ENCODE measurements around the gene LUZP2. TPM values are rescaled to one million over a fixed set of nuclear protein-coding genes. Genes with fewer than 3 reads are reported as not detected.

LUZP2 gene
- total RNA-seq, 2 donors from 2014 or later = 1.6 TPM; not detected in 1

DNA sequence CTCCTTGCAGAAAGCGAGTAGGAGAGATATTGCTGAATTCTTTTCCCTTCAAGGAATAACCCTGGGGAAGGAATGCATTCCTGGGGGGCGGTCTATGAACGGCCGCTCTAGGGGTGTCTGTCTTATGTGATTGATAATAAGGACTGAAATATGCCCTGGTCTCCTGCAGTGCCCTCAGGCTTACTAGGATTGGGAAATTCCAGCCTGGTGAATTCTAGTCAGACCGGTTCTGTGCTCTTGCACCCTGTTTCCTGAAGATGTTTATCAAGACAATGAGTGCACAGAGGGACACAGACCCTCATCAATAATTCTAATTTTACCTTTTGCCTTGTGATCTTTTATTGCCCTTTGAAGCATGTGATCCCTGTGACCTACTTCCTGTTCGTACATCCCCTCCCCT, 140.7 kb downstream of the LUZP2 start:
- Histone ChIP-seq H3K4me3 (no peak overlapping the region), H3K36me3 (replicated peaks in 1 of 2; ENCODE audit: insufficient read depth in 1 of 2, low read depth in 2 of 2) (no peaks in the 10 kb centered on the region), H3K4me1 (no peaks in the 10 kb centered on the region), H3K9me3 (no peaks in the 10 kb centered on the region), H3K27ac (no peak overlapping the region), H3K27me3 (no peaks in the 10 kb centered on the region)
- TF ChIP-seq, protein P1, sequence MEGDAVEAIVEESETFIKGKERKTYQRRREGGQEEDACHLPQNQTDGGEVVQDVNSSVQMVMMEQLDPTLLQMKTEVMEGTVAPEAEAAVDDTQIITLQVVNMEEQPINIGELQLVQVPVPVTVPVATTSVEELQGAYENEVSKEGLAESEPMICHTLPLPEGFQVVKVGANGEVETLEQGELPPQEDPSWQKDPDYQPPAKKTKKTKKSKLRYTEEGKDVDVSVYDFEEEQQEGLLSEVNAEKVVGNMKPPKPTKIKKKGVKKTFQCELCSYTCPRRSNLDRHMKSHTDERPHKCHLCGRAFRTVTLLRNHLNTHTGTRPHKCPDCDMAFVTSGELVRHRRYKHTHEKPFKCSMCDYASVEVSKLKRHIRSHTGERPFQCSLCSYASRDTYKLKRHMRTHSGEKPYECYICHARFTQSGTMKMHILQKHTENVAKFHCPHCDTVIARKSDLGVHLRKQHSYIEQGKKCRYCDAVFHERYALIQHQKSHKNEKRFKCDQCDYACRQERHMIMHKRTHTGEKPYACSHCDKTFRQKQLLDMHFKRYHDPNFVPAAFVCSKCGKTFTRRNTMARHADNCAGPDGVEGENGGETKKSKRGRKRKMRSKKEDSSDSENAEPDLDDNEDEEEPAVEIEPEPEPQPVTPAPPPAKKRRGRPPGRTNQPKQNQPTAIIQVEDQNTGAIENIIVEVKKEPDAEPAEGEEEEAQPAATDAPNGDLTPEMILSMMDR (IDR thresholded peaks at IDR 0.05) = no peak
- no peak for TF ChIP-seq POLR2A (IDR thresholded peaks at IDR 0.05)
- intact Hi-C loops (cut with DNase I) = no loop called here
- WGBS, 2 donors = 32 to 36% methylated on average over 6 of the region's 6 CpGs
- ATAC-seq = no peak
- DNase-seq = no peak

DNA sequence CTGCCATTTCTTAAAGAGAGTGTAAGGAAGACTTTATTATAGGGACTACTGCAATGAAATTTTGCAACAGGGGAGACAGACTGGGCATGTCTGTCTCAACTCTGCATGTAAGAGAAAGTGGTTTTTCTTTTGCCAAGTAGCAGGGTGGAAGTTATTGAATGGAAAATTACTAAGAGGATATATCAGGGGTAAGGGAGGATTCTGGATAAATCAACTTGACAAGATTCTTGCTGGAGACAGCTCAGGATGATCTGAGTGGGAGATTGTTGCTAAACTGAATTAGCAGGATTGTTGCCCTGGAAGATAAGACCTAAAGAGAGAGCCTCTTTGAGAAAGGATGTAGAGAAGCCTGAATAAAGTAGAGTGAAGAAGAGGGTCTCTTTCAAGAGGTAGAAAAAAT, 145.8 kb downstream of the LUZP2 start:
- H3K27ac ChIP-seq = no peak overlapping the region
- H3K4me3 ChIP-seq = no peak overlapping the region
- no peaks in the 10 kb centered on the region for H3K27me3 ChIP-seq
- no peak for TF ChIP-seq POLR2A (IDR thresholded peaks at IDR 0.05)
- TF ChIP-seq, protein P1 (IDR thresholded peaks at IDR 0.05) = no peak
- H3K36me3 ChIP-seq (replicated peaks in 1 of 2; ENCODE audit: insufficient read depth in 1 of 2, low read depth in 2 of 2) = no peaks in the 10 kb centered on the region
- no peaks in the 10 kb centered on the region for H3K9me3 ChIP-seq
- H3K4me1 ChIP-seq = no peaks in the 10 kb centered on the region
- ATAC-seq (no peak), DNase-seq (no peak)
- intact Hi-C loops (cut with DNase I) = no loop called here

DNA sequence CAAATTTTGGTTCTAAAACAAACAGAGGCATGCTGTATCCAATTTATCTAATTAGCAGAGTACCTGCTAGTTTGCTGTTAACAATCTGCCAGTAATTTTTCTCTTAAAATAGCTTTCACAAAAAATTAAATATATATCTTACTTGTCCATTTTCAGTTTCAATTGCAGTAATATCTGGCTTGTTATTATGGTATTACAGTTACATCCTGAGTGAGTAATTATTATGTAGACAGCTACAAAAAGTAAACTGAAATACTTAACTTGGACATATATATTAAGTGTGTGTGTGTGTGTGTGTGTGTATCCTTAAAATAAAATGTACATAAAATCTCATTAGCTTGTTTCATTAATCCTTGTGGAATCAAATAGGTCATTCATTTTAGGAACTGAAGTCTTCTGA, 148.7 kb downstream of the LUZP2 start:
- no peaks in the 10 kb centered on the region for H3K4me1 ChIP-seq
- no peak overlapping the region for H3K27ac ChIP-seq
- no peaks in the 10 kb centered on the region for H3K27me3 ChIP-seq
- TF ChIP-seq, protein P1 (IDR thresholded peaks at IDR 0.05) = no peak
- TF ChIP-seq POLR2A (IDR thresholded peaks at IDR 0.05) = no peak
- H3K36me3 ChIP-seq (replicated peaks in 1 of 2; ENCODE audit: insufficient read depth in 1 of 2, low read depth in 2 of 2) = no peaks in the 10 kb centered on the region
- no peak for ATAC-seq
- DNase-seq = no peak
- intact Hi-C loops (cut with DNase I) = no loop called here
- no peaks in the 10 kb centered on the region for H3K9me3 ChIP-seq
- H3K4me3 ChIP-seq = no peak overlapping the region

DNA sequence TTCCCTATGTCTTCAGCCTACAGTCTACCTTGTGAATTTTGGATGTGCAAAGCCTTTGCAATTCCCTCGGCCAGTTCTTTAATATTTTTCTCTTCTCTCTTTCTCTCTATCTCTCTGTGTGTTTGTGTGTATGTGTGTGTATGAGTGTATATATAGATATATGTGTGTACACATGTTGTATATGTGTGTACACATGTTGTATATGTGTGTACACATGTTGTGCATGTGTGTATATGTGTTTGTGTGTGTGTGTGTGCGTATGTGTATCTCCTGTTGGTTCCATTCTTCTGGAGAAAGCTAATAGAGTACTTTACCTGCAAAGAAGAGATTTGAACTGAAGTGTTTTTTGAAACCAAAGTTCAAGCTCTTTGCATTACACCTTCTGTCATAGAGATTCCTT, 155.0 kb downstream of the LUZP2 start:
- Histone ChIP-seq H3K36me3 (replicated peaks in 1 of 2; ENCODE audit: insufficient read depth in 1 of 2, low read depth in 2 of 2) (no peaks in the 10 kb centered on the region), H3K4me1 (no peaks in the 10 kb centered on the region), H3K9me3 (no peaks in the 10 kb centered on the region), H3K4me3 (no peak overlapping the region), H3K27me3 (no peaks in the 10 kb centered on the region), H3K27ac (no peak overlapping the region)
- ATAC-seq (no peak), DNase-seq (no peak)
- TF ChIP-seq, protein P1 (IDR thresholded peaks at IDR 0.05) = no peak
- no peak for TF ChIP-seq POLR2A (IDR thresholded peaks at IDR 0.05)
- 71 to 76% methylated on average over 2 of the region's 2 CpGs for WGBS, 2 donors
- intact Hi-C loops (cut with DNase I) = no loop called here

DNA sequence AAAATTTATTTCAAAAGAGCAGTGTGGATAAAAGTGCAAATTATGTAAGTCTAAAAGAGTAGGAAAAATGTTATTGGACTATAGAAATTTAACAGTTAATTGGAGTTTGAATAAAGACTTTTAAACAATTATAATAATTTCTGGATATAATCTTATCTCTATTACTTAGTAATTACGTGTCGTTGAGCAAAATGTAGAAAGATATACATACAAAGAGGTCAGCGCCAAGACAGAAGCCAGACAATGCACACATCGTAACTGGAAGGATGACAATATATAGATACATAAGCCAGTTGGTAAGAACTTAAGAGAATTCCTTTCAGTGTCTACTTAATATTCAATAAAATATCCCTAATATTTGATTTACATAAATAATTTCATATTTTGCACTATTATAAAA, 157.0 kb downstream of the LUZP2 start:
- intact Hi-C loops (cut with DNase I) = no loop called here
- Histone ChIP-seq H3K27me3 (no peaks in the 10 kb centered on the region), H3K4me1 (no peaks in the 10 kb centered on the region), H3K4me3 (no peak overlapping the region), H3K36me3 (replicated peaks in 1 of 2; ENCODE audit: insufficient read depth in 1 of 2, low read depth in 2 of 2) (no peaks in the 10 kb centered on the region), H3K9me3 (no peaks in the 10 kb centered on the region), H3K27ac (no peak overlapping the region)
- ATAC-seq (no peak), DNase-seq (no peak)
- WGBS, 2 donors = 77 to 78% methylated on average over 4 of the region's 4 CpGs
- TF ChIP-seq, protein P1 (IDR thresholded peaks at IDR 0.05) = no peak
- no peak for TF ChIP-seq POLR2A (IDR thresholded peaks at IDR 0.05)
